HAP-1 (cell line): ENCODE measurements around the gene TWIST2.

ENCODE experiments used
- DNase-seq, 2 experiments: peaks; one replicate each; pipeline ENCODE4 v3.0.0-alpha.2; 2016 to 2020; ENCODE audit warnings: low spot score in 2 of 2
- H3K27me3 ChIP-seq: fragments of 250-450 bp; sonication (Bioruptor Pico); 2 replicates; pipeline ENCODE4 v1.5.1; 2020; ENCODE audit warnings: low read depth, mild to moderate bottlenecking, moderate library complexity
- H3K36me3 ChIP-seq: fragments of 250-450 bp; sonication (Bioruptor Pico); replicated peaks from 2 replicates; pipeline ENCODE4 v1.5.1; 2020; ENCODE audit warnings: mild to moderate bottlenecking
- H3K4me1 ChIP-seq: fragments of 250-450 bp; sonication (Bioruptor Pico); 2 replicates; pipeline ENCODE4 v1.5.1; 2020; ENCODE audit warnings: mild to moderate bottlenecking
- H3K4me3 ChIP-seq: fragments of 250-450 bp; sonication (Bioruptor Pico); 2 replicates; pipeline ENCODE4 v1.5.1; 2020; ENCODE audit warnings: mild to moderate bottlenecking, moderate library complexity
- H3K9me3 ChIP-seq: fragments of 250-450 bp; sonication (Bioruptor Pico); 2 replicates; pipeline ENCODE4 v1.5.1; 2020; ENCODE audit warnings: mild to moderate bottlenecking, moderate library complexity
- in situ Hi-C: fragments of 300-500 bp; cut with MboI; formaldehyde crosslinking; loops from 3 replicates; pipeline ENCODE4 v1.14.3; 2020; ENCODE audit warnings: low sequenced_read_pairs, inconsistent platforms, mixed read lengths

Gene TWIST2

DNA sequence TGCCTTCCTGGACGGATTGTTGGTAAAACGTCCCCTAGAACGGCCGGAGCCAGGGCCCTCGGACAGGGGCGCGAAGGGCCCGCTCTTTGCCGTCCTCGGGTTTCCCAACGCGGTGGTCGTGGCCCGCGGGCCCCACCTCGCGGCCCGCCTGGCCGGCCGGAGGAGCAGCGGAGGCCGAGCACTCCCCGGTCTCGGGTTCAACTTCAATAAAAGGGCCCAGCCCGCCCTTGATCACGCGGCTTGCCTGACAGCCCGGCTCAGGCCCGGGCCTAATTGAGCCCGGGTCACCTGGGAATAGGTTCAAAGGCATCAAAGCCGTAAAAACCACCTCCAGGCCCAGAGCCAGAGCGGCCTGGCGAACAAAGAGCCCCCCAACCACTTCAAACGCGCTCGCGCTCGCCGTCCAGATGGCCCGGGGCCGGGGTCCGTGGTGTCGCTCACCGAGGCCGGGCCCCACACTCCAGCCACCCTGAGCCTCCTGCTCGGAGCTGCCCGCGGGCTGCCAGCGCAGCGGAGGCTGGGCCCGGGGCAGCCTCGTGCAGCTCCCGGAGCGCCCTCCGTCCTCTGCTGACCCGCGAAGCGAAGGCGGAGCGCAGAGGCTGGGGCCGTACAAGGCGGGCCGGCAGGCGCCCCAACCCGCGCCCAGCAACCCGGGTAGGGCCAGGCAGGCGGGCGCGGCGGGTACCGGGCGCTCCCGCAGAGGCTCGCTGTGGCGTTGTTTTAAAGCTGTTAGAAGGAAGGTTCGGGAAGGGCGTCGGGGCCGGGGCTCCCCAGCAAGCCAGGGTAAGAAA lies 1.1 kb upstream of the TWIST2 start:
- no peak for DNase-seq
- peaks cover 49% of the 10 kb centered on the region for H3K27me3 ChIP-seq
- in situ Hi-C loops: no loop called here
- H3K4me1 ChIP-seq: no peaks in the 10 kb centered on the region
- no peak overlapping the region for H3K4me3 ChIP-seq
- no peaks in the 10 kb centered on the region for H3K36me3 ChIP-seq
- no peaks in the 10 kb centered on the region for H3K9me3 ChIP-seq

DNA sequence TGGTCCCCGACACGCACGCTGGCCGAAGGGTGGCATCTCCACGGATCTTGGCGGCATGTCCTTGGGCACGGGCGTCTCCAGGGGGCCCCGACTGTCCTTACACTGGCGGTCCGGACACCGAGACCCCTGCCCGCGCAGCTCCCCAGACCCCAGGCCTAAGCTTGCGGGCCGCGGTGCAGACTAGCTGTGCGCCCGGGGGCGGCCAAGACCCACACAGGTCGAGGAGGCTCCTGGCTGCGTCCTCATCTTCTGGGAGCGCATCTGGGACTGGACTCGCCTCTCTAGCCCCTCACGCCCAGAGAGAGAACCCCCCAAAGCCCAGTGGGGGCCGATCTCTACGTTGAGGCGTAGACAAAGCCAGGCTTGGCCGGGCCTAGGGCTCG lies 475 bp upstream of the TWIST2 start:
- H3K9me3 ChIP-seq: no peaks in the 10 kb centered on the region
- no peak for DNase-seq
- no peak overlapping the region for H3K4me3 ChIP-seq
- no peaks in the 10 kb centered on the region for H3K36me3 ChIP-seq
- in situ Hi-C loops: no loop called here
- no peaks in the 10 kb centered on the region for H3K4me1 ChIP-seq
- H3K27me3 ChIP-seq: peaks cover 53% of the 10 kb centered on the region

GRCh38 chr2:238848691-238848975 lies 748 bp downstream of the TWIST2 start:
- in situ Hi-C loops: no loop called here
- H3K4me3 ChIP-seq: no peak overlapping the region

GRCh38 chr2:238848976-238849853 lies 1.3 kb downstream of the TWIST2 start:
- H3K27me3 ChIP-seq: peaks cover 60% of the 10 kb centered on the region
- no peaks in the 10 kb centered on the region for H3K9me3 ChIP-seq
- H3K4me1 ChIP-seq: no peaks in the 10 kb centered on the region
- H3K4me3 ChIP-seq: no peak overlapping the region
- DNase-seq: no peak
- no peaks in the 10 kb centered on the region for H3K36me3 ChIP-seq
- in situ Hi-C loops: no loop called here

More at GRCh38 chr2:238848691-238848975, 748 bp downstream of the TWIST2 start:
- no peaks in the 10 kb centered on the region for H3K9me3 ChIP-seq
- no peaks in the 10 kb centered on the region for H3K4me1 ChIP-seq
- no peaks in the 10 kb centered on the region for H3K36me3 ChIP-seq
- peaks cover 55% of the 10 kb centered on the region for H3K27me3 ChIP-seq
- no peak for DNase-seq

DNA sequence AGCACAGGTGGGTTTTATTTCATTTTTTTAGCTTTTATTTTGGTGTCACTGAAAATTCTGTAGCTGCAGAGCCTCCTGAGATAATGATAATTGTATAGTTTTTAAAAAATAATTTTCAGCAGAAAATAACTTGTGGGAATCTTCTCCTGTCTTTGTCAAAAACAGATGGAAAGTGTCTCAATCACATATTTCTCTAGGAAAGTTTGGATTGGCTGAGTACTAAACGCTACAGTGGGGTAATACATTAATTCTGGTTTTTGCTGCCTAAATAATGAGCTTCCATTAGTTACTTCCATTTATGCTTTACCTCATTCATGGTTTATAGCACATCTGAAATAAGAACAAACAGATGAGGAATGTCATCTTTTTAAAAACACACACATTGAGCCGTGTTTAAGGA lies 2.2 kb downstream of the TWIST2 start:
- no peaks in the 10 kb centered on the region for H3K36me3 ChIP-seq
- in situ Hi-C loops: no loop called here
- H3K9me3 ChIP-seq: no peaks in the 10 kb centered on the region
- peaks cover 68% of the 10 kb centered on the region for H3K27me3 ChIP-seq
- no peak overlapping the region for H3K4me3 ChIP-seq
- no peak for DNase-seq
- H3K4me1 ChIP-seq: no peaks in the 10 kb centered on the region

DNA sequence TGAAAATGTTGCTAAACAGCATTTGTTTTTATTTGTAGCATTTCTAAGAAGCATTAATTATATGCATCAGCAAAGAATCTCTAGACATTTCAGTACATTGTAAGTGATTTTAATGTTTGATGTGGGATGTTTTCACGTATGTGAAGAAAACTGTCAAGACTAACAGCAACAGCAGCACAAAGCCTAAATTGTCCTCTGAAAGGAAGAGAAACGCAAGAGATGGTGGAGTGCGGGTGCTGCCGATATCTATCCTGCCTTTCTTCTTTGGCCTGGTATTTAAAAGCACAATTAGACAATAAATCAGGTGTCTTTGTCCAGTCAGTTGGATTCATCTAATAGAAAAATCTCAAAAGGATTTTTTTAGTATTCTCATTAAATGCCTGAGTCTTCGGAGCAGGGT lies 3.1 kb downstream of the TWIST2 start:
- no peaks in the 10 kb centered on the region for H3K4me1 ChIP-seq
- H3K9me3 ChIP-seq: no peaks in the 10 kb centered on the region
- in situ Hi-C loops: no loop called here
- no peak overlapping the region for H3K4me3 ChIP-seq
- H3K36me3 ChIP-seq: no peaks in the 10 kb centered on the region
- peaks cover 67% of the 10 kb centered on the region for H3K27me3 ChIP-seq
- no peak for DNase-seq

DNA sequence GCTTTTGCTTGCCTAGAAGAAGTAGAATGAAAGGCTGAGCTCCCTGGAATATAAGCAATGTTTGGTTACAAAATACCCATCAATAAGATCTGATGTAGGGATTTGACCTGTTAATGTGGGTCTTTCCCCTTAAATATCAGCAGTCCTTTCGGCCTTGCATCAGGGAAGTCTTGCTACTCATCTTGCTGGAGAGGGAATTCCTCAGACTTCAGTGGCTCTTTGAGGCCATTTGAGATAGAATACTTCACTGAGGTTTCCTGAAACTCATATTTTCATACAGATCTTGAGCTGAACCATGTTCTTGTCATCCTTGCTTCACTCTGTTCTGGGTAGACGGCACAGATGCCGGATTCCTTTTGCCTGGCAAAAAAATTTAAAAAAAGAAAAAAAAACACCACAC lies 3.9 kb downstream of the TWIST2 start:
- H3K4me3 ChIP-seq: no peak overlapping the region
- DNase-seq: no peak
- no peaks in the 10 kb centered on the region for H3K9me3 ChIP-seq
- H3K27me3 ChIP-seq: peaks cover 64% of the 10 kb centered on the region
- no peaks in the 10 kb centered on the region for H3K36me3 ChIP-seq
- H3K4me1 ChIP-seq: no peaks in the 10 kb centered on the region
- in situ Hi-C loops: no loop called here

GRCh38 chr2:238852206-238852869 lies 4.5 kb downstream of the TWIST2 start:
- no peak overlapping the region for H3K4me3 ChIP-seq
- no peaks in the 10 kb centered on the region for H3K4me1 ChIP-seq
- in situ Hi-C loops: no loop called here
- DNase-seq: no peak
- no peaks in the 10 kb centered on the region for H3K9me3 ChIP-seq
- H3K27me3 ChIP-seq: peaks cover 58% of the 10 kb centered on the region
- H3K36me3 ChIP-seq: no peaks in the 10 kb centered on the region

DNA sequence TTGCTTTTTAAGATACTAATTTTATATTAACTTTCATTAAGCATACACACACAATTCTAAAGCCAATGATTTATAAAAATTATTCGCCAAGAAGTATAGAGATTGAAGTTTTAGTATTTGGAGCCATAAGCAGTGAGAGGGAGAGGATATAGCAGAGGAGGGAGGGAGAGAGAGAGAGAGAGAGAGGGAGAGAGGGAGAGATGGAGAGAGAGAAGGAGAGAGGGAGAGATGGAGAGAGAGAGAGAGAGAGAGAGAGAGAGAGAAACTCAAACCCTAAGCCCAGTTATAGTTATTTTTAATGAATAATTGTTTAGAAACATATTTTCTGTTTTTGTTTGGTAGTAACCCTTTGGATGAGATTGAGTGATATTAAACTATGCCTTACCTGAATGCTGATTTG lies 5.3 kb downstream of the TWIST2 start:
- no peak for DNase-seq
- peaks cover 54% of the 10 kb centered on the region for H3K27me3 ChIP-seq

GRCh38 chr2:238853721-238854120 lies 5.8 kb downstream of the TWIST2 start:
- in situ Hi-C loops: no loop called here
- H3K4me3 ChIP-seq: no peak overlapping the region
- H3K36me3 ChIP-seq: no peaks in the 10 kb centered on the region
- no peaks in the 10 kb centered on the region for H3K4me1 ChIP-seq
- peaks cover 54% of the 10 kb centered on the region for H3K27me3 ChIP-seq
- H3K9me3 ChIP-seq: no peaks in the 10 kb centered on the region
- DNase-seq: no peak

More for the DNA sequence above, 5.3 kb downstream of the TWIST2 start:
- Histone ChIP-seq H3K4me3 (no peak overlapping the region), H3K4me1 (no peaks in the 10 kb centered on the region), H3K36me3 (no peaks in the 10 kb centered on the region), H3K9me3 (no peaks in the 10 kb centered on the region)
- in situ Hi-C loops: no loop called here

GRCh38 chr2:238854246-238854645 lies 6.4 kb downstream of the TWIST2 start:
- H3K27me3 ChIP-seq: peaks cover 54% of the 10 kb centered on the region

DNA sequence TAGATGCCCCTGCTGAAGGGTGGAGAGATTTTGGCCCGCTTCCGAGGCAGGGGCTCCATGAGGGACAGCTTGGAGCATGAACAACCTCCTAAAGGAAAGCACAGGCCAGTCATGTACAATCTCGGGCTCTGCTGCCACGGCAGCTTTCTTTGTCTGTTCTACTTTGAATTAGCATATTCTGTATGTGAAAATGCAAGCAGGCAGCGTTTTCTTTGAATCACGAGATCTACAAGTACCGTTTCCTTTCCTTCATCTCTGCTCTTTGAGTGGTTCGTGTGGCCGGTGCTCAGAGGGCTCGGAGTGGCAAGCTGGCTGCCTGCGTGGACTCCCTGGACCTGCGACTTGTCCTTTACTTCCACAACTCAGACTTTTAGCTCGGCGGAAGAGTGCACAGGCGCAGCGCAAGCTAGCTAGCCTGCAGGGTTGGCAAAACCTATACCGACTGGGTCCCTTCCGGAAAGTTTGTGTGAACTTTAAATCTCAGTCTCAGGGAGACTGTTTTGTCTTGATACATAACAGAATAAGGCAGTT lies 6.9 kb downstream of the TWIST2 start:
- no peak for DNase-seq
- H3K4me3 ChIP-seq: no peak overlapping the region
- H3K27me3 ChIP-seq: peaks cover 49% of the 10 kb centered on the region
- in situ Hi-C loops: no loop called here
- H3K4me1 ChIP-seq: no peaks in the 10 kb centered on the region
- H3K36me3 ChIP-seq: no peaks in the 10 kb centered on the region
- H3K9me3 ChIP-seq: no peaks in the 10 kb centered on the region

More at GRCh38 chr2:238854246-238854645, 6.4 kb downstream of the TWIST2 start:
- Histone ChIP-seq H3K4me3 (no peak overlapping the region), H3K36me3 (no peaks in the 10 kb centered on the region), H3K4me1 (no peaks in the 10 kb centered on the region), H3K9me3 (no peaks in the 10 kb centered on the region)
- DNase-seq: no peak
- in situ Hi-C loops: no loop called here

GRCh38 chr2:238855299-238855698 lies 7.4 kb downstream of the TWIST2 start:
- Histone ChIP-seq H3K27me3 (peaks cover 43% of the 10 kb centered on the region), H3K36me3 (no peaks in the 10 kb centered on the region), H3K4me3 (no peak overlapping the region), H3K4me1 (no peaks in the 10 kb centered on the region), H3K9me3 (no peaks in the 10 kb centered on the region)
- in situ Hi-C loops: no loop called here
- DNase-seq: no peak
